ENCODE data around the gene BCL2A1.
"Not testable (repeated sequence)": the region's sequence is repeated elsewhere in the genome, so short reads cannot be mapped to it uniquely, and the experiment has no call there.

Gene BCL2A1

DNA sequence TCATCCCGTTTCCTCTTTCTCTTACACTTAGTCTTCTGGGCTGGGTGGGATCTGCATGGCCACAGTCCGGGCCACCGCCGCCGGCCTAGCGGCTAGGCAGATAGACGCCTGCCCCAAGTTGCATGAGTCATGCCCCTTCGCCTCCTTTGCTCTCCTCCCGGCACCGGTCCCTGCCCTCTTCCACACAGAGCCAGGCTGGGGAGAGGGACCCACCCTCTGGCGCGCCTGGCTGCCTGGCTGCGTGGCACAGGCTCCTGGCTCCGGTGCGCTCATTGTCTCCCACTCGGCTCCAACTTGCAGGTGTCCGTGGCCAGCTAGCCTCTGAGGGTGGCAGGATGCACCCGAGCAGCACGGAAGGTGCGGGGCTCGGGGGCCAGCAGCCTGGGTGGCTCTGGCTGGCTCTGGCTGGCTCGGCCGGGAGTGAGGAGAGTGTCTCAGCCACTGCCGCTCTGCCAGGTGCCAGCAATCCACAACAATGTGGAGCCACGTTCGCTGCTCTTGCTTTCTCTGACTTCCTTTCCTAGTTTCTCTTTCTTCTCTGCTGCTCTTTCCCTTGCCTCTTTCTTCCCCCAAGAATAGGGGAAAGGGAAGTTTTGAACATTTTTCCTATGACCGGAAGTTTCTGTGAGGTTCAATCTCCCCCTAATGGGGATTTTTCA, 51.8 kb downstream of the BCL2A1 start:
- peaks cover 18% of the 10 kb centered on the region for H3K9me3 ChIP-seq (replicated peaks; ENCODE audit: low read length)
- peaks cover 4% of the 10 kb centered on the region for H3K4me1 ChIP-seq (ENCODE audit: control insufficient read depth, insufficient read depth, low read length)
- H3K36me3 ChIP-seq (ENCODE audit: insufficient read depth, low read length) = peaks cover 31% of the 10 kb centered on the region
- no peak overlapping the region for H3K4me3 ChIP-seq (ENCODE audit: low read length)
- no peak overlapping the region for H3K4me2 ChIP-seq (ENCODE audit: low read length)
- H3K9ac ChIP-seq (ENCODE audit: low read depth, low read length) = no peak overlapping the region
- H3K27me3 ChIP-seq (ENCODE audit: control insufficient read depth, insufficient read depth, low read length) = no peaks in the 10 kb centered on the region

GRCh38 chr15:79918278-79918677, 52.7 kb downstream of the BCL2A1 start:
- Histone ChIP-seq H3K4me1 (ENCODE audit: control insufficient read depth, insufficient read depth, low read length) (peaks cover 4% of the 10 kb centered on the region), H3K4me3 (ENCODE audit: low read length) (no peak overlapping the region), H3K9me3 (replicated peaks; ENCODE audit: low read length) (peaks cover 18% of the 10 kb centered on the region), H3K9ac (ENCODE audit: low read depth, low read length) (no peak overlapping the region), H3K4me2 (ENCODE audit: low read length) (no peak overlapping the region), H3K36me3 (ENCODE audit: insufficient read depth, low read length) (peaks cover 33% of the 10 kb centered on the region), H3K27me3 (ENCODE audit: control insufficient read depth, insufficient read depth, low read length) (no peaks in the 10 kb centered on the region)

DNA sequence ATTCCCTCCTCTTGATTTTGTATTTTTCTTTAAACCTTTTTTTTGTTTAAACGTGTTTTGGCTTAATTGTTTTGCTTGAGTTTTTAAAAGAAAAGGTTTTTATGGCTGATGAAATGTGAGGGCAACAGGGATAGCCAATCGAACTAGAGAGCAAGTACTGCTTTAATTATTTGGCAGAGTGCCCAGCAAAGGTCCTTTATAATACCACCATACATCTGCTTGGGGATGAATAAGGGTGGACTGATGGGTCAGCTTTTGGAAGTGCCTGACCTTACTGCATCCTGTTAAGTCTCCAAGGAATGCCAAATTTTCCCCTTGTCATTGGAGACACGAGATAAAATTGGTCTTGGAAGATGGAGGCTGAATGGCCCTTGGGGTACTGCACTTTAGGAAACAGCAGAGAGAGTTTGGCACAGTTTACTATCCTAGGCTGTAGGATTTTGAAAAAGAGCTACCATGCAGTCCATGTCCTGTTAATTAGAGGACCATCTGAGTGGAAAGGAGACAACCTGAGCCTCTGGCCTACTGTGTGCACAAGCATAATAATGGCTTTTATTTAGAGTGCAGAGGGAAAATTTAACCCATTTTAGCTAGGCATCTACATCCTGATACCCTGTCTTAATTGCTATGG, 54.4 kb downstream of the BCL2A1 start:
- H3K9me3 ChIP-seq (replicated peaks; ENCODE audit: low read length) = peaks cover 18% of the 10 kb centered on the region
- no peak overlapping the region for H3K9ac ChIP-seq (ENCODE audit: low read depth, low read length)
- no peak overlapping the region for H3K4me2 ChIP-seq (ENCODE audit: low read length)
- no peak overlapping the region for H3K4me3 ChIP-seq (ENCODE audit: low read length)
- peaks cover 37% of the 10 kb centered on the region for H3K36me3 ChIP-seq (ENCODE audit: insufficient read depth, low read length)
- no peaks in the 10 kb centered on the region for H3K4me1 ChIP-seq (ENCODE audit: control insufficient read depth, insufficient read depth, low read length)
- H3K27me3 ChIP-seq (ENCODE audit: control insufficient read depth, insufficient read depth, low read length) = no peaks in the 10 kb centered on the region

- not testable (repeated sequence) for H3K9ac ChIP-seq (ENCODE audit: low read depth, low read length); H3K27me3 ChIP-seq (ENCODE audit: control insufficient read depth, insufficient read depth, low read length); H3K4me2 ChIP-seq (ENCODE audit: low read length); H3K4me1 ChIP-seq (ENCODE audit: control insufficient read depth, insufficient read depth, low read length); H3K4me3 ChIP-seq (ENCODE audit: low read length)
- H3K36me3 ChIP-seq (ENCODE audit: insufficient read depth, low read length) = peaks cover 33% of the 10 kb centered on the region
- peaks cover 18% of the 10 kb centered on the region for H3K9me3 ChIP-seq (replicated peaks; ENCODE audit: low read length)
Observed at GRCh38 chr15:79915776-79916501, 55.1 kb downstream of the BCL2A1 start.

DNA sequence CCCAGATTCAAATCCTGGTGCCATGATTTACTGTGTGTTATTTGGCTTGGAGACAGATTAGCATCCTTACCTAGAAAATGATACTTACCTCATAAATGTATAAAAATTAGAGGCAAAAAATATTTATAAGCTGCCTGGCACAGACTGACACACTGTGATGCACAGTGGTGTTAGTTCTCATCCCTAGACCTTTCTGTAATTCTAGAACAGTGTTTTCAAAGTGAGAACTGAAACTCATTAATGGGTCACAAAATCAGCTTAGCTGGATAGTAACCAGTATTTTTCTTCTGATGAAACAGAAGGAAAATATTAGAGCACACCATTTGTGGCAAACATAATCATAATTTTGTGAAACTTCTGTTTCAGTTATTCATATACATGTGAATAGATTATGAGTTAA, 56.3 kb downstream of the BCL2A1 start:
- no peak overlapping the region for H3K4me2 ChIP-seq (ENCODE audit: low read length)
- H3K4me3 ChIP-seq (ENCODE audit: low read length) = no peak overlapping the region
- peaks cover 8% of the 10 kb centered on the region for H3K9me3 ChIP-seq (replicated peaks; ENCODE audit: low read length)
- peaks cover 31% of the 10 kb centered on the region for H3K36me3 ChIP-seq (ENCODE audit: insufficient read depth, low read length)
- no peaks in the 10 kb centered on the region for H3K27me3 ChIP-seq (ENCODE audit: control insufficient read depth, insufficient read depth, low read length)
- H3K9ac ChIP-seq (ENCODE audit: low read depth, low read length) = no peak overlapping the region
- H3K4me1 ChIP-seq (ENCODE audit: control insufficient read depth, insufficient read depth, low read length) = no peaks in the 10 kb centered on the region
